Panc1 (cell line): ENCODE data around the gene SSBP2.

ENCODE experiments used
- CTCF ChIP-seq: fragments of 450-650 bp; IDR thresholded peaks from 2 replicates; pipeline ENCODE4 v1.5.1; 2017; ENCODE audit warnings: mild to moderate bottlenecking
- POLR2AphosphoS5 ChIP-seq: IDR thresholded peaks from 2 replicates; pipeline ENCODE4 v1.6.1; 2012; ENCODE audit warnings: mild to moderate bottlenecking, low read depth, low read length, moderate library complexity
- REST ChIP-seq, 2 experiments: IDR thresholded peaks; 2 replicates each; pipeline ENCODE4 v1.6.1; 2011 to 2012; ENCODE audit warnings: low read depth in 2 of 2, control low read depth in 1 of 2, low read length in 1 of 2, mild to moderate bottlenecking in 1 of 2, moderate library complexity in 1 of 2; ENCODE audit not compliant: insufficient read depth in 1 of 2
- TCF7L2 ChIP-seq: IDR thresholded peaks from 2 replicates; pipeline ENCODE4 v1.6.1; 2011; ENCODE audit warnings: mild to moderate bottlenecking, low read depth, low read length, inconsistent platforms

GRCh38 chr5:81545911-81546310, 205.0 kb downstream of the SSBP2 start:
- TF ChIP-seq CTCF (no peak), POLR2AphosphoS5 (no peak), TCF7L2 (no peak), REST (IDR thresholded peaks at IDR 0.05; ENCODE audit: insufficient read depth in 1 of 2, low read depth in 2 of 2, low read length in 1 of 2) (no peak)
